HG03520 (cell line): ENCODE measurements around the gene CSF1.
"Not testable (repeated sequence)": the region's sequence is repeated elsewhere in the genome, so short reads cannot be mapped to it uniquely, and the experiment has no call there.

ENCODE experiments used
- ATAC-seq: cut with Tn5 transposase; IDR thresholded peaks from one replicate; pipeline ENCODE4 v1.9.1; 2021; ENCODE audit warnings: mild to moderate bottlenecking, moderate library complexity; ENCODE audit not compliant: unreplicated experiment

The CSF1 gene

GRCh38 chr1:109932679-109933078, 22.0 kb downstream of the CSF1 start:
- no peak for ATAC-seq

GRCh38 chr1:109933856-109934711, 23.4 kb downstream of the CSF1 start:
- ATAC-seq = no peak

DNA sequence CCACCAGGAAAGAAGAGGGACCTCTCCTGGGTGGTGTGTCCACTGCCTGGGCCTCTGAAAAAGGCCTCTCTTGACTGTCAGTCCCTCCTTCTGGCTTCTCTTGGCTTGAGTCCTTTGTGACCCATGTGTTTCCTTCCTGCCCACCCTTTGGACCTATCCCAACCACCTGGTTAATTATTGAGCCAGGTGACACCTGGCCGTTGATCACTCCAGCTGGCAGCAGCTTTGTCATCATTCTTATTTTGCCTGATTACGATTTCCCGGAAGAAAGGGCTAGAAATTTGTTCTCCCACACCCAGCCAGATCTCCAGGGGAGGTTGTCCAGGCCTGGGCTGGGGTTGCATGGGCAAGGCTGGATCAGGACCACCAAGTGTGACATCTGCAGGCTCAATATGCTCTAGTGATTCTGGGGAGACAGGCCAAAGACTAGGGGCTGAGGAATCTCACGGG, 24.8 kb downstream of the CSF1 start:
- ATAC-seq = no peak

DNA sequence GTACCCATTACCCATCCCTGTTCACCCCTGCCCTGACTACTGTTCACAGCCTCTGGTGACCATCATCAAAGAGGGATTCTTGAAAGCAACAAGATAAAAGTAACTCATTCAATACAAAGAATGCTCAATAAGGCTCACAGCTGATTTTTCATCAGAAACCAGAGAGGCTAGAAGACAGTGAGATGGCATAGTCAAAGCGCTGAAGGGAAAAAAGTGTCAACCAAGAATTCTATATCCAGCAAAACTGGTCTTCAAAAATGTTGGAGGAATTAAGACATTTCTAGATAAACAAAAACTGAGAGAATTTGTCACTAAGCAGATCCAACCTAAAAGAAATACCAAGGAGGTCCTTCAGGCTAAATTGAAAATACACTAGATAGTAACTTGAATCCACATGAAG, 27.1 kb downstream of the CSF1 start:
- ATAC-seq = no peak

- no peak for ATAC-seq
Observed at GRCh38 chr1:109938556-109938955, 27.9 kb downstream of the CSF1 start.

DNA sequence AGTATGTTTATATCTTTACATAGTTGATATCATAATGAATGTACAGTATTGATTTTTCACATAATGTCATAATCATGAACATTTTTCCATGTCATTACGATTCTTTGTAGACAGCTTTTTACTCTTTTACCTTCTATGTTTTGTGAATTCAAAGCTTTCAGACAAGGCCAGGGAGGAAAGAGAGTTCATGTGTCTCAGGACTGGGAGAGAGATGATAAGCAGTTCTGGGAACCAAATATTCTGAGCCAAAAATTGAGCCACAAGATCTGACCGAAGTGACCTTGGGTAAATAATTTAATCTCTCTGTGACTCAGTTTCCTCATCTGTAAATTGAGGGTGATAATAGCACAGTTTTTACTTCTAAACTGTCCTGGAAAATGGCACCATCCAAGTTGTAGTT, 31.8 kb downstream of the CSF1 start:
- ATAC-seq = no peak

GRCh38 chr1:109944541-109944940, 33.9 kb downstream of the CSF1 start:
- no peak for ATAC-seq

DNA sequence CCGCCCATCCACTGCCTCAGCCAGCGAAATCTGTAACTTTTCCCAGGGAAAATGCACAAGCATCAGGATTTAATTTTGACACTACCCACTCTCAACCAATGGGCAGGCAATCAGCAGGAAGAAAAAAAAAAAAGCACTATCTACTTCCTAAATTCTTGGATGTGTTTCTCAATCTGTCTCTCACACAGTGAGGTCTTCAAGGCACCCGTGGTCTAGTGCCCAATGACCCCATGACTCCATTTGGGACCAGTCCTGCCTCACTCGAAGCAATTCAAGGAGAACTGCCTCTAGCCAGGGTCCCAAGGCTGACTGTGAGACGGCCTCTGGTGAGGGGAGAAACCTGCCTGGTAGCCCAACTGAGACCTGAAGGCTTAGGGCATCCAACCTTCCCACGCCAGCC, 35.9 kb downstream of the CSF1 start:
- no peak for ATAC-seq

DNA sequence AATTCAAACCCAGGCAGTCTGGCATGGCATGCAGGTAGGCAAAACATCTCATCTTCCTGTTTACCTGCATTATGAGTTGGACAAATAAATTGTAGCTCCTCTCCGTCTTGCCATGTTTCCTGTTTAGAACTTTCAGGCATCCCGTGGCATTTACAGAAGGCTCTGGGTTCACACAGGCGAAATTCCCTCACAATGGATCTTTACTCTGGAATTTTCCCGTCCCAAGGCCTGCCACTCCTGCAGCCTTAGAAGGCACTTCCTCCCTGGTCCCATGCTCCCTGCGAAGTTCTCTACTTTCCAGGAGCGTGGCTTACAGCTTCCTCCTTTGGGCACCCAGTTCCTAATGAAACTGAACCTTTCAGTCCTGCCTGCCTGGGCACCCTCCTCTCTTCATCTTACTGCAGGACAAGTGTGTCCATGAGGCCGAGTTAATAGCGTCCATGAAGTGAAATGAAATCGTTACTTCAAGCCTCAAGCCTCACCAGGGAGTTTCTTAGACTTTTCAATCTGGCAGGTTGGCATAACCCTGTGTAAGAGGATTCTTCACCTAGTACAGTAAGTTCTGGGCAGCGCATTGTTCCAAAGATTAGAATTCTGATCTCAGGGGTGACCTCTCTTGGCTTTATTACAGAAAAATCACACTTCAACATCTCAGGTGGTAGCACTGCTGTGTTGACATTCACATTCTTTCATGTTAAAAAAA, 37.1 kb downstream of the CSF1 start:
- ATAC-seq = no peak

GRCh38 chr1:109948285-109948630, 37.6 kb downstream of the CSF1 start:
- no peak for ATAC-seq

DNA sequence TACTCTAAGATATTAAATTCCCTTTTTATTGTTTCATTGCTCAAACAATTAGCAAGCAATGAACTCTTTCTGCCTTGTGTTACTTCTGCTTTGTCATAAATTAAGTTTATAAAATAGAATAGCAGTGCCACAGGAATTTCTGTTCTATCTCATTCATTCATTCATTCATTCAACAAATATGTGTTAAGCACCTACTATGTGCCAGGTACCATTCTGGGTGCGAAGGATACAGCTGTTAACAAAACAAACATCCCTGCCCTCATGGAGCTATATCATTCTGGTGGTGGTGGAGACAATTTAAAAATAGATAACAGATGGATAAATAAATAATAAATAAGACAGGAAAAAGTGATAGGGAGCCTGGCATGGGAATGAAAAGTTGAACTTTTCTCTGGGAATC, 39.4 kb downstream of the CSF1 start:
- no peak for ATAC-seq

DNA sequence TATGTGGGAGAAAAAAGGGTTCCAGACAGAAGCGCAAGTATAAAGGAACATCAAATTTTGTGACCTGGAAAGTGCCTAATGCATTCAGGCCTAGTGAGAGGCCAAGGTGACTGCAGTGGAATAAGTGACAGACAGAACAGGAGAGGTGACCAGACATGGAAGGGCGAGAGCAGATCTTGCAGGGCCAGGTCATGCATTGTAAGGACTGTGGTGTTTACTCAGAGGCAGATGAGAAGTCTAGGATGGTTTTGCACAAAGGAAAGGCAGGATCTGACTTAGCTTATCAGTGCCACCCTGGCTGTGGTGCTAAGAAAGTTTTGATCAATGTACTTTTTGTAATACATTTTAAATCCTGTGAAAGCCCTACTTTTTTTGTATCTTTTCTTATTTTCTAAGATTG, 39.9 kb downstream of the CSF1 start:
- no peak for ATAC-seq

GRCh38 chr1:109951501-109951900, 40.9 kb downstream of the CSF1 start:
- ATAC-seq = not testable (repeated sequence)

- ATAC-seq = no peak
Observed at GRCh38 chr1:109954041-109954512, 43.4 kb downstream of the CSF1 start.

- no peak for ATAC-seq
Observed at GRCh38 chr1:109959632-109959973, 49.0 kb downstream of the CSF1 start.

- ATAC-seq = no peak
Observed at GRCh38 chr1:109959974-109960744, 49.5 kb downstream of the CSF1 start.

DNA sequence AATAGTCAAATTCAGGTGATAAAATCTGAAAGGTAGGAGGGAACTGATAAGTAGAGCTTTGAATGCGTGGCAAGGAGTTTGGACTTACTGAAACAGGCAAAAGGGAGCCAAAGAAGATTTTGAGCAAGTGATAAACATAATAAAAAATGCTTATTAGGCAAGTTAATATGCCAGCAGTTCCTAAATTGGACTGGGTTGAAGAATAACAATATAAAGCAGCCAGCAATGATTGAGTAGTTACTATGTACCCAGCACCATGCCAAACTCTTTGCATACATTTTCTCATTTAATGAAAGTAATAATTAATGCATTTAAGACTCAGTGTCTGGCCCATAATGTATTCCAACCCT, 50.1 kb downstream of the CSF1 start:
- ATAC-seq = no peak

GRCh38 chr1:109963864-109964263, 53.2 kb downstream of the CSF1 start:
- ATAC-seq = no peak

DNA sequence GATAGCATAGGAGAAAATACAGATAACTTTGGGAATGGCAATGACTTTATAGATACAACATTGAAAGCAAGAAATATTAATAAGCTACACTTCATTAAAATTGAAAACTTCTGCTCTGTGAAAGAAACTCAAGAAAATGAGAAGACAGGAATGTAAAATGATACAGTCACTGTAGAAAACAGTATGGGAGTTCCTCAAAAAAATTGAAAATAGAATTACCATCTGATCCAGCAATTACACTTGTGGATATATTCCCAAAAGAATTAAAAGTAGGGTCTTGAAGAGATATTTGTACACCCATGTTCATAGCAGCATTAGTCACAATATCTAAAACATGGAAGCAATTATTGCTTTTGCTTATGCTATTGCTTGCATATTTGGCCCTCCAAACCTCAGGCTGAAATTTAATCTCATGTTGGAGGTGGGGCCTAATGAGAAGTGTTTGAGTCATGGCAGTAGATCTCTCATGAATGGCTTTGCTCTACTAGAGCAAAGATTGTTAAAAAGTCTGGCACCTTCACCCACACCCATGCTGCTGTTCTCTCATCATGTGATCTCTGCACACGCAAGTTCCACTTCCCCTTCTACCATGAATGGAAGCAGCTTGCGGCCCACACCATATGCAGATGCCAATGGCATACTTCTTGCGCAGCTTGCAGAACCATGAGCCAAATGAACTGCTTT, 58.6 kb downstream of the CSF1 start:
- no peak for ATAC-seq

DNA sequence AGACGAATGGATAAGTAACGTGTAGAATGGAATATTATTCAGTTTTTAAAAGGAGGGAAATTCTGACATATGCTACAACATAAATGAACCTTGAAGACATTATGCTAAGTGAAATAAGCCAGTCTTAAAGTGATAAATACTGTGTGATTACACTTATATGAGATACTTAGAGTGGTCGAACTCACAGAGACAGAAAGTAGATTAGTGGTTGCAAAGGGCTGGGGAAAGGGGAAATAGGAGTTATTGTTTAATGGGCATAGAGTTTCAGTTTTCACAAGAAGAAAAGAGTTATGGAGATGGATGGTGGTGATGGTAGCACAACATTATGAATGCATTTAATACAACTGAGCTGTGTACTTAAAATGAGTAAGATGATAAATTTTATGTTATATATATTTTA, 59.3 kb downstream of the CSF1 start:
- no peak for ATAC-seq

- no peak for ATAC-seq
Observed at GRCh38 chr1:109971559-109971958, 60.9 kb downstream of the CSF1 start.
